Measurements from ENCODE around the gene ITIH4. TPM values are rescaled to one million over a fixed set of nuclear protein-coding genes. Genes with fewer than 3 reads are reported as not detected.

The ITIH4 gene
- total and polyA plus RNA-seq, 2 of the 13 experiments (the other 11 are each of a cell fraction or from before 2014, with no cell fraction given): 2.7 to 5.3 TPM

GRCh38 chr3:52786330-52787215 lies 43.9 kb downstream of the ITIH4 start (continued):
- TF ChIP-seq ZHX1 (CRISPR knock-in tag; IDR thresholded peaks at IDR 0.05; ENCODE audit: low read depth): 0 out of 2 replicates have a peak, but pooled peaks have one; percentile 30
- TF ChIP-seq ZNF275 (CRISPR knock-in tag; IDR thresholded peaks at IDR 0.05; ENCODE audit: borderline replicate concordance): no peak
- peak; percentile 84 for TF ChIP-seq SP5 (CRISPR knock-in tag; IDR thresholded peaks at IDR 0.05; ENCODE audit: borderline replicate concordance, low read depth)
- no peak for TF ChIP-seq ZNF629 (CRISPR knock-in tag; conservative IDR thresholded peaks at IDR 0.05)
- peak; percentile 81 for TF ChIP-seq HDAC1 (CRISPR knock-in tag; IDR thresholded peaks at IDR 0.05)
- no peak for TF ChIP-seq MAF1 (CRISPR knock-in tag; IDR thresholded peaks at IDR 0.05; ENCODE audit: borderline replicate concordance)
- TF ChIP-seq ARNTL (CRISPR knock-in tag; IDR thresholded peaks at IDR 0.05): peak; percentile 66; the same call in 1 of the 2 replicates
- no peak for TF ChIP-seq ZNF329 (CRISPR knock-in tag; IDR thresholded peaks at IDR 0.05; ENCODE audit: low read depth)
- no peak for TF ChIP-seq AHR (CRISPR knock-in tag; IDR thresholded peaks at IDR 0.05)
- peak; percentile 45 for TF ChIP-seq ZFX (CRISPR knock-in tag; IDR thresholded peaks at IDR 0.05; ENCODE audit: low read depth)
- TF ChIP-seq FOXA1 (IDR thresholded peaks at IDR 0.05): no peak
- TF ChIP-seq FOXA1 (CRISPR knock-in tag; IDR thresholded peaks at IDR 0.05): peak; percentile 78
- no peak; the same call in 1 of the 2 replicates for TF ChIP-seq ZKSCAN5 (CRISPR knock-in tag; IDR thresholded peaks at IDR 0.05)
- peak; percentile 83 for TF ChIP-seq MED1 (CRISPR knock-in tag; IDR thresholded peaks at IDR 0.05)
- TF ChIP-seq ZNF451 (CRISPR knock-in tag; IDR thresholded peaks at IDR 0.05): peak; percentile 42; the same call in 1 of the 2 replicates
- no peak for TF ChIP-seq REXO4 (CRISPR knock-in tag; IDR thresholded peaks at IDR 0.05; ENCODE audit: borderline replicate concordance)
- TF ChIP-seq HIC2 (CRISPR knock-in tag; IDR thresholded peaks at IDR 0.05; ENCODE audit: low read depth): peak; percentile 95
- TF ChIP-seq SOX13 (IDR thresholded peaks at IDR 0.05): no peak
- TF ChIP-seq SOX13 (CRISPR knock-in tag; conservative IDR thresholded peaks at IDR 0.05 in 1 of 2, IDR thresholded peaks at IDR 0.05 in 1 of 2): peak in 1 of 2 experiments; percentile 76; a peak in 2 of 4 replicates
- TF ChIP-seq ZNF121 (CRISPR knock-in tag; IDR thresholded peaks at IDR 0.05): peak; percentile 42; the same call in 1 of the 2 replicates
- peak; percentile 99 for TF ChIP-seq HNF1B (CRISPR knock-in tag; IDR thresholded peaks at IDR 0.05)
- no peak for TF ChIP-seq ZNF737 (CRISPR knock-in tag; IDR thresholded peaks at IDR 0.05; ENCODE audit: borderline replicate concordance)

All from HepG2 (cell line).